Measurements from ENCODE around the gene TUBE1.

DNA sequence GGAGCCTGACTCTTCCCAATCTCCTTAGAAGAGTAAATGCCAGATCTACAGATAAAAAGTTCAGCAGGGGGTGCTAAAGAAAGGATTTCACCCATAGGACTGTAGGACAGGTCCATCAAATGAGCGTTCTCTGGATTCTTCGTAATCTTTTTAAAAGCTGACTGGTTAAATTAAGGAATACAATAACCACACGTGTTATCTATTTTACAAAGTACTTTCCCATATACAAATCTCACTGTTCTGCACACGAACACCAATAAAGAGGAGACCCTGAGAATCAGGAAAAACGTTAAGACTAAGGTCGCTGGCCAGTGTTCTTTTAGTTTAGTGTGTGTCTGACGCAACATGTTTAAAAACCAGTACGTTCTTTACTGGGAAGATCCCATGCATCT, 542 bp downstream of the TUBE1 start:
- no peak for TF ChIP-seq EZH2 (IDR thresholded peaks at IDR 0.05; ENCODE audit: low read depth, unreplicated experiment)
- TF ChIP-seq, protein P1, sequence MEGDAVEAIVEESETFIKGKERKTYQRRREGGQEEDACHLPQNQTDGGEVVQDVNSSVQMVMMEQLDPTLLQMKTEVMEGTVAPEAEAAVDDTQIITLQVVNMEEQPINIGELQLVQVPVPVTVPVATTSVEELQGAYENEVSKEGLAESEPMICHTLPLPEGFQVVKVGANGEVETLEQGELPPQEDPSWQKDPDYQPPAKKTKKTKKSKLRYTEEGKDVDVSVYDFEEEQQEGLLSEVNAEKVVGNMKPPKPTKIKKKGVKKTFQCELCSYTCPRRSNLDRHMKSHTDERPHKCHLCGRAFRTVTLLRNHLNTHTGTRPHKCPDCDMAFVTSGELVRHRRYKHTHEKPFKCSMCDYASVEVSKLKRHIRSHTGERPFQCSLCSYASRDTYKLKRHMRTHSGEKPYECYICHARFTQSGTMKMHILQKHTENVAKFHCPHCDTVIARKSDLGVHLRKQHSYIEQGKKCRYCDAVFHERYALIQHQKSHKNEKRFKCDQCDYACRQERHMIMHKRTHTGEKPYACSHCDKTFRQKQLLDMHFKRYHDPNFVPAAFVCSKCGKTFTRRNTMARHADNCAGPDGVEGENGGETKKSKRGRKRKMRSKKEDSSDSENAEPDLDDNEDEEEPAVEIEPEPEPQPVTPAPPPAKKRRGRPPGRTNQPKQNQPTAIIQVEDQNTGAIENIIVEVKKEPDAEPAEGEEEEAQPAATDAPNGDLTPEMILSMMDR (conservative IDR thresholded peaks at IDR 0.05; ENCODE audit: low read depth in 2 of 2) = peak; percentile 28 to 51
